Measurements from ENCODE around the gene CCDC40. TPM values are rescaled to one million over a fixed set of nuclear protein-coding genes. Genes with fewer than 3 reads are reported as not detected.

The CCDC40 gene
- total RNA-seq, 2 experiments from 2014 or later: 0.64 to 0.77 TPM

- Histone ChIP-seq H3K27me3 (ENCODE audit: control insufficient read depth in 1 of 2, insufficient read depth in 2 of 2, low read length in 2 of 2) (no peaks in the 10 kb centered on the region), H3K9me3 (ENCODE audit: control insufficient read depth in 1 of 2, insufficient read depth in 1 of 2, low read length in 2 of 2) (no peaks in the 10 kb centered on the region), H3K36me3 (ENCODE audit: insufficient read depth, low read length) (no peaks in the 10 kb centered on the region), H3K27ac (ENCODE audit: low read depth in 1 of 2, low read length in 2 of 2) (no peak overlapping the region), H3K4me1 (ENCODE audit: insufficient read depth, low read length) (peaks cover 6% of the 10 kb centered on the region), H3K4me3 (ENCODE audit: low read length) (no peak overlapping the region)
- Mint-ChIP-seq H3K27me3 (peaks cover 5% of the 10 kb centered on the region), H3K4me1 (ENCODE audit: low read depth) (peaks cover 6% of the 10 kb centered on the region), H3K27ac (no peak overlapping the region), H3K4me3 (no peak overlapping the region), H3K36me3 (ENCODE audit: low read depth) (no peaks in the 10 kb centered on the region), H3K9me3 (no peaks in the 10 kb centered on the region)
- ChIA-PET CTCF (interaction anchor here (1.6 kb wide), 1 partner anchor 20 kb away, joined by 7 read pairs; the partner anchor contains the start of gene GAA), POLR2A (no interaction called here)
- intact Hi-C loops (cut with DNase I, micrococcal nuclease): loop anchor here (5.0 to 10.0 kb wide), 2 partner anchors 74 to 283 kb away; no protein-coding TSS in a partner anchor
- no peak for TF ChIP-seq CTCF (IDR thresholded peaks at IDR 0.05)
- no peak for DNase-seq
- no peak for ATAC-seq (ENCODE audit: poor library complexity)
These were observed 45.2 kb downstream of the CCDC40 start for GRCh38 chr17:80081596-80081995.

- no peak overlapping the region for H3K4me3 Mint-ChIP-seq
- peak; percentile 38 to 82 (median 51) for DNase-seq
- POLR2A ChIA-PET: interaction anchor here (1.4 kb wide), 1 partner anchor 18 kb away, joined by 5 read pairs; the partner anchor contains the start of gene GAA
These were observed 46.1 kb downstream of the CCDC40 start for GRCh38 chr17:80082403-80083135.

GRCh38 chr17:80083136-80083661 lies 46.8 kb downstream of the CCDC40 start:
- Mint-ChIP-seq H3K4me1 (ENCODE audit: low read depth) (peaks cover 6% of the 10 kb centered on the region), H3K36me3 (ENCODE audit: low read depth) (no peaks in the 10 kb centered on the region), H3K9me3 (no peaks in the 10 kb centered on the region), H3K27ac (no peak overlapping the region), H3K4me3 (no peak overlapping the region), H3K27me3 (peaks cover 5% of the 10 kb centered on the region)
- Histone ChIP-seq H3K27me3 (ENCODE audit: control insufficient read depth in 1 of 2, insufficient read depth in 2 of 2, low read length in 2 of 2) (no peaks in the 10 kb centered on the region), H3K36me3 (ENCODE audit: insufficient read depth, low read length) (no peaks in the 10 kb centered on the region), H3K27ac (ENCODE audit: low read depth in 1 of 2, low read length in 2 of 2) (no peak overlapping the region), H3K4me1 (ENCODE audit: insufficient read depth, low read length) (peaks cover 6% of the 10 kb centered on the region), H3K9me3 (ENCODE audit: control insufficient read depth in 1 of 2, insufficient read depth in 1 of 2, low read length in 2 of 2) (no peaks in the 10 kb centered on the region), H3K4me3 (ENCODE audit: low read length) (no peak overlapping the region)
- DNase-seq: no peak
- ATAC-seq (ENCODE audit: poor library complexity): no peak
- ChIA-PET POLR2A (interaction anchor here (1.4 kb wide), 1 partner anchor 18 kb away, joined by 5 read pairs; the partner anchor contains the start of gene GAA), CTCF (interaction anchor here (1.0 to 1.6 kb wide), 2 partner anchors 17 to 18 kb away, joined by 3 to 7 read pairs; partner anchors contain the start of gene GAA)
- intact Hi-C loops (cut with DNase I, micrococcal nuclease): loop anchor here (2.0 to 10.0 kb wide), 3 partner anchors 76 to 282 kb away; no protein-coding TSS in a partner anchor
- no peak for TF ChIP-seq CTCF (IDR thresholded peaks at IDR 0.05)

More at GRCh38 chr17:80082403-80083135, 46.1 kb downstream of the CCDC40 start:
- TF ChIP-seq CTCF (IDR thresholded peaks at IDR 0.05): peak; percentile 82
- no peaks in the 10 kb centered on the region for H3K9me3 ChIP-seq (ENCODE audit: control insufficient read depth in 1 of 2, insufficient read depth in 1 of 2, low read length in 2 of 2)
- H3K27ac ChIP-seq (ENCODE audit: low read depth in 1 of 2, low read length in 2 of 2): no peak overlapping the region
- CTCF ChIA-PET: interaction anchor here (1.0 to 1.6 kb wide), 2 partner anchors 18 to 19 kb away, joined by 3 to 7 read pairs; partner anchors contain the start of gene GAA
- Mint-ChIP-seq H3K27ac (no peak overlapping the region), H3K9me3 (no peaks in the 10 kb centered on the region), H3K27me3 (peaks cover 5% of the 10 kb centered on the region), H3K36me3 (ENCODE audit: low read depth) (no peaks in the 10 kb centered on the region), H3K4me1 (ENCODE audit: low read depth) (peaks cover 6% of the 10 kb centered on the region)
- intact Hi-C loops (cut with DNase I, micrococcal nuclease): loop anchor here (2.0 to 10.0 kb wide), 3 partner anchors 75 to 282 kb away; no protein-coding TSS in a partner anchor
- peaks cover 6% of the 10 kb centered on the region for H3K4me1 ChIP-seq (ENCODE audit: insufficient read depth, low read length)
- no peak overlapping the region for H3K4me3 ChIP-seq (ENCODE audit: low read length)
- peak; percentile 72 for ATAC-seq (ENCODE audit: poor library complexity)
- no peaks in the 10 kb centered on the region for H3K36me3 ChIP-seq (ENCODE audit: insufficient read depth, low read length)
- no peaks in the 10 kb centered on the region for H3K27me3 ChIP-seq (ENCODE audit: control insufficient read depth in 1 of 2, insufficient read depth in 2 of 2, low read length in 2 of 2)

Measured in CD4-positive, alpha-beta T cell (primary cell).